A549 (cell line): ENCODE results near the gene FOSL2. TPM values are rescaled to one million over a fixed set of nuclear protein-coding genes. Genes with fewer than 3 reads are reported as not detected.
A peak's percentile ranks its signal among the peaks of the same experiment; 100 is the strongest.

ENCODE experiments used
- ATAC-seq, 2 experiments: fragments of 200-7000 bp in 1 of 2; fragments of >200 bp in 1 of 2; cut with Nextera tagmentation in 1 of 2; cut with Tn5 transposase in 1 of 2; 3 replicates each; pipeline versions ENCODE4 v1.8.0 to v1.9.1; 2018 to 2020; ENCODE audit warnings: mild to moderate bottlenecking in 1 of 2, moderate library complexity in 1 of 2
- CTCF ChIA-PET: fragments of 300-600 bp; sonication (Branson Sonifier 250); formaldehyde crosslinking; extraction: SDS; loops from one replicate; lab custom pipeline; 2021; ENCODE audit warnings: antibody characterized with exemption, inconsistent platforms; lab: Yijun Ruan, JAX
- POLR2A ChIA-PET: fragments of 350-600 bp; formaldehyde crosslinking; extraction: SDS; loops from one replicate; lab custom pipeline; 2021; ENCODE audit warnings: antibody characterized with exemption, inconsistent platforms; lab: Yijun Ruan, JAX
- DNase-seq, 2 experiments: peaks; one replicate each; pipeline versions ENCODE4 v3.0.0 to v3.0.0-alpha.2; 2011 to 2016; ENCODE audit warnings: low read depth in 1 of 2, low spot score in 1 of 2
- FAIRE-seq: peaks from 2 replicates; lab custom pipeline; 2011; peaks lifted over from hg19 to GRCh38; lab: Jason Lieb, UNC
- H3K27ac ChIP-seq, 2 experiments: fragments of >200 bp; sonication (Bioruptor Twin); formaldehyde crosslinking; 3 replicates each; pipeline ENCODE4 v1.5.1; 2016 to 2017
- H3K4me1 ChIP-seq: fragments of >200 bp; sonication (Bioruptor Twin); formaldehyde crosslinking; 3 replicates; pipeline ENCODE4 v1.6.1; 2016
- H3K4me2 ChIP-seq: fragments of >200 bp; sonication (Bioruptor Twin); formaldehyde crosslinking; 3 replicates; pipeline ENCODE4 v1.6.1; 2016
- H3K4me3 ChIP-seq: fragments of >200 bp; sonication (Bioruptor Twin); formaldehyde crosslinking; 3 replicates; pipeline ENCODE4 v1.5.1; 2016
- H3K9me3 ChIP-seq: fragments of >200 bp; sonication (Bioruptor Twin); formaldehyde crosslinking; 3 replicates; pipeline ENCODE4 v1.6.1; 2016
- ATOH8 ChIP-seq: fragments of 250-450 bp; sonication (Bioruptor Pico); IDR thresholded peaks from 2 replicates; pipeline ENCODE4 v1.5.0; 2020; ENCODE audit warnings: low read depth, mild to moderate bottlenecking, moderate library complexity
- CBX2 ChIP-seq: fragments of 200-600 bp; sonication (generic); IDR thresholded peaks from 2 replicates; pipeline ENCODE4 v1.6.1; 2016; ENCODE audit warnings: low read depth, mild to moderate bottlenecking, borderline replicate concordance
- CEBPB ChIP-seq, 2 experiments: fragments of >200 bp in 1 of 2; sonication (Bioruptor Twin) in 1 of 2; formaldehyde crosslinking in 1 of 2; IDR thresholded peaks; 2 replicates each; pipeline ENCODE4 v1.6.1; 2012 to 2016
- CHD4 ChIP-seq: fragments of 200-600 bp; sonication (generic); IDR thresholded peaks from 2 replicates; pipeline ENCODE4 v1.6.1; 2016; ENCODE audit warnings: antibody characterized with exemption, mild to moderate bottlenecking, borderline replicate concordance
- E2F6 ChIP-seq: IDR thresholded peaks from 2 replicates; pipeline ENCODE4 v1.6.1; 2012; ENCODE audit warnings: low read depth, borderline replicate concordance
- EHF ChIP-seq: fragments of 250-450 bp; sonication (Bioruptor Pico); IDR thresholded peaks from 2 replicates; pipeline ENCODE4 v1.5.0; 2020; ENCODE audit warnings: mild to moderate bottlenecking
- ELK1 ChIP-seq: fragments of 150-350 bp; IDR thresholded peaks from 2 replicates; pipeline ENCODE4 v1.6.1; 2014; ENCODE audit warnings: low read depth, mild to moderate bottlenecking, low read length
- FOSB ChIP-seq: fragments of 250-450 bp; sonication (Bioruptor Pico); IDR thresholded peaks from 2 replicates; pipeline ENCODE4 v1.5.0; 2020; ENCODE audit warnings: mild to moderate bottlenecking, moderate library complexity
- FOSL2 ChIP-seq, 2 experiments: fragments of 450-650 bp in 1 of 2; fragments of >200 bp in 1 of 2; sonication (Bioruptor Twin) in 1 of 2; formaldehyde crosslinking; IDR thresholded peaks; 2 replicates each; pipeline versions ENCODE4 v1.5.0 to v1.6.1; 2016 to 2020; ENCODE audit warnings: mild to moderate bottlenecking in 1 of 2, moderate library complexity in 1 of 2
- GATA3 ChIP-seq: IDR thresholded peaks from 2 replicates; pipeline ENCODE4 v1.6.1; 2012; ENCODE audit warnings: borderline replicate concordance
- HDAC2 ChIP-seq: fragments of 200-600 bp; sonication (generic); IDR thresholded peaks from 2 replicates; pipeline ENCODE4 v1.6.1; 2016
- HEYL ChIP-seq: fragments of 250-450 bp; sonication (Bioruptor Pico); IDR thresholded peaks from 2 replicates; pipeline ENCODE4 v1.8.0; 2021; ENCODE audit warnings: mild to moderate bottlenecking, moderate library complexity
- HMGXB4 ChIP-seq: fragments of 250-450 bp; sonication (Bioruptor Pico); IDR thresholded peaks from 2 replicates; pipeline ENCODE4 v1.5.0; 2021; ENCODE audit warnings: mild to moderate bottlenecking, moderate library complexity, borderline replicate concordance
- HOXB13 ChIP-seq: fragments of 250-450 bp; sonication (Bioruptor Pico); IDR thresholded peaks from 2 replicates; pipeline ENCODE4 v1.5.0; 2020; ENCODE audit warnings: low read depth, mild to moderate bottlenecking, moderate library complexity
- HOXB5 ChIP-seq: fragments of 250-450 bp; sonication (Bioruptor Pico); IDR thresholded peaks from 2 replicates; pipeline ENCODE4 v1.5.0; 2020; ENCODE audit warnings: mild to moderate bottlenecking, moderate library complexity
- JUNB ChIP-seq: fragments of >200 bp; sonication (Bioruptor Twin); formaldehyde crosslinking; IDR thresholded peaks from 2 replicates; pipeline ENCODE4 v1.6.1; 2016
- KDM1A ChIP-seq: fragments of 200-600 bp; sonication (generic); IDR thresholded peaks from 2 replicates; pipeline ENCODE4 v1.6.1; 2016; ENCODE audit warnings: low read depth, mild to moderate bottlenecking
- KDM5A ChIP-seq: fragments of 200-600 bp; sonication (generic); IDR thresholded peaks from 2 replicates; pipeline ENCODE4 v1.6.1; 2016; ENCODE audit warnings: antibody characterized with exemption, mild to moderate bottlenecking
- MYC ChIP-seq: IDR thresholded peaks from 2 replicates; pipeline ENCODE4 v1.6.1; 2012; ENCODE audit warnings: mild to moderate bottlenecking, inconsistent platforms, low read length, improper control_type of control experiment, borderline replicate concordance
- NFE2L2 ChIP-seq: fragments of 150-350 bp; conservative IDR thresholded peaks from 2 replicates; pipeline ENCODE4 v1.6.1; 2014; ENCODE audit warnings: low read length
- NPAS2 ChIP-seq: fragments of 250-450 bp; sonication (Bioruptor Pico); IDR thresholded peaks from 2 replicates; pipeline ENCODE4 v1.8.0; 2022; ENCODE audit warnings: mild to moderate bottlenecking, moderate library complexity, borderline replicate concordance
- POLR2A ChIP-seq: IDR thresholded peaks from 2 replicates; pipeline ENCODE4 v1.6.1; 2012; ENCODE audit warnings: mild to moderate bottlenecking, low read length
- POLR2AphosphoS2 ChIP-seq: conservative IDR thresholded peaks from 2 replicates; pipeline ENCODE4 v1.6.1; 2012; ENCODE audit warnings: low read length, improper control_type of control experiment, inconsistent platforms
- RAD21 ChIP-seq, 2 experiments: fragments of >200 bp in 1 of 2; sonication (Bioruptor Twin) in 1 of 2; formaldehyde crosslinking in 1 of 2; IDR thresholded peaks in 1 of 2; conservative IDR thresholded peaks in 1 of 2; 2 replicates in 1 of 2; 3 replicates in 1 of 2; pipeline ENCODE4 v1.6.1; 2012 to 2018; ENCODE audit warnings: inconsistent platforms in 1 of 2
- RARB ChIP-seq: fragments of 250-450 bp; sonication (Bioruptor Pico); IDR thresholded peaks from 2 replicates; pipeline ENCODE4 v1.8.0; 2021; ENCODE audit warnings: mild to moderate bottlenecking, moderate library complexity
- RCOR1 ChIP-seq: fragments of 150-350 bp; IDR thresholded peaks from 2 replicates; pipeline ENCODE4 v1.6.1; 2014; ENCODE audit warnings: antibody characterized with exemption, low read length, low read depth
- RNF2 ChIP-seq: fragments of 200-600 bp; sonication (generic); IDR thresholded peaks from 2 replicates; pipeline ENCODE4 v1.6.1; 2016; ENCODE audit warnings: low read depth, mild to moderate bottlenecking, antibody characterized with exemption, moderate library complexity, borderline replicate concordance
- SMC3 ChIP-seq: fragments of >200 bp; sonication (Bioruptor Twin); formaldehyde crosslinking; IDR thresholded peaks from 3 replicates; pipeline ENCODE4 v1.6.1; 2018; ENCODE audit warnings: inconsistent platforms
- TP53 ChIP-seq: fragments of 250-450 bp; sonication (Bioruptor Pico); IDR thresholded peaks from 2 replicates; pipeline ENCODE4 v1.5.0; 2021; ENCODE audit warnings: mild to moderate bottlenecking, moderate library complexity
- ZC3H11A ChIP-seq: fragments of 450-650 bp; IDR thresholded peaks from 2 replicates; pipeline ENCODE4 v1.6.1; 2014; ENCODE audit warnings: antibody characterized with exemption, mild to moderate bottlenecking
- ZNF302 ChIP-seq: fragments of 250-450 bp; sonication (Bioruptor Pico); IDR thresholded peaks from 2 replicates; pipeline ENCODE4 v1.9.0; 2021; ENCODE audit warnings: inconsistent platforms, mild to moderate bottlenecking, moderate library complexity
- WGBS: methylation state at CpG from one replicate; pipeline ENCODE4 v1.1.6; 2017; ENCODE audit errors: missing lambda C conversion rate; 5-methylcytosine and 5-hydroxymethylcytosine counted together
- polyA plus RNA-seq, 4 experiments: library from polyadenylated mRNA; depleted of rRNA in 3 of 4; stranded (reverse); fragments of >200 nt; fragmentation: RNase III in 1 of 4; extraction: RNeasy Plus Mini Kit Qiagen cat#74134 plus additional on column Dnase treatment in 1 of 4; gene quantifications; 2 replicates in 3 of 4; 3 replicates in 1 of 4; pipeline ENCODE4 v1.2.3, GENCODE V29; 2011 to 2017
- TF ChIP-seq, protein P1 (sequence below): fragments of 200-600 bp; sonication (generic); IDR thresholded peaks from 2 replicates; pipeline ENCODE4 v1.6.1; 2016; ENCODE audit warnings: antibody characterized with exemption, mild to moderate bottlenecking, moderate library complexity

FOSL2 gene
- polyA plus RNA-seq, 2 of the 4 experiments (the other 2 are of a cell fraction) = 45.7 to 73.4 TPM

GRCh38 chr2:28445448-28446258 is 53.0 kb downstream of the FOSL2 start:
- ChIA-PET POLR2A (interaction anchor here (0.6 kb wide), 2 partner anchors 121 to 727 kb away, joined by 4 read pairs; no protein-coding TSS in a partner anchor), CTCF (interaction anchor here (0.7 to 2.8 kb wide), 16 partner anchors 8 to 763 kb away, joined by 3 to 13 read pairs (median 4); no protein-coding TSS in a partner anchor)
- H3K9me3 ChIP-seq = 0 out of 3 replicates have a peak, but pooled peaks cover 2% of the 10 kb centered on the region
- H3K27ac ChIP-seq = peak overlapping the region; percentile 70 to 87
- no peak overlapping the region for H3K4me3 ChIP-seq
- peak overlapping the region; percentile 65 for H3K4me2 ChIP-seq
- 14% methylated on average over 7 of the region's 7 CpGs for WGBS
- ATAC-seq (peak; percentile 91 to 93), FAIRE-seq (no peak), DNase-seq (peak; percentile 86 to 87)
- H3K4me1 ChIP-seq = peaks cover 67% of the 10 kb centered on the region
- TF ChIP-seq RARB (CRISPR knock-in tag) (no peak), KDM5A (no peak), HOXB13 (CRISPR knock-in tag) (no peak), POLR2A (no peak), GATA3 (peak; percentile 68; the same call in 1 of the 2 replicates), RNF2 (no peak), CEBPB (IDR thresholded peaks at IDR 0.05) (peak in 1 of 2 experiments; percentile 82; a peak in 2 of 4 replicates), CBX2 (no peak), NPAS2 (CRISPR knock-in tag) (no peak), HMGXB4 (no peak), ZC3H11A (no peak), ZNF302 (no peak), CHD4 (no peak), HOXB5 (CRISPR knock-in tag) (peak; percentile 79), JUNB (peak; percentile 93), RAD21 (conservative IDR thresholded peaks at IDR 0.05 in 1 of 2, IDR thresholded peaks at IDR 0.05 in 1 of 2) (0 out of 5 replicates have a peak, but pooled peaks have one; percentile 18 to 21), ELK1 (no peak), SMC3 (0 out of 3 replicates have a peak, but pooled peaks have one; percentile 15), HDAC2 (no peak), RCOR1 (no peak), EHF (CRISPR knock-in tag) (no peak), FOSL2 (IDR thresholded peaks at IDR 0.05) (peak; percentile 97), FOSL2 (CRISPR knock-in tag; IDR thresholded peaks at IDR 0.05) (peak; percentile 96), MYC (no peak), NFE2L2 (no peak), TP53 (CRISPR knock-in tag) (no peak), HEYL (no peak), ATOH8 (CRISPR knock-in tag) (no peak), KDM1A (no peak), POLR2AphosphoS2 (no peak), FOSB (CRISPR knock-in tag) (no peak), E2F6 (no peak; the same call in 1 of the 2 replicates)
- TF ChIP-seq, protein P1, sequence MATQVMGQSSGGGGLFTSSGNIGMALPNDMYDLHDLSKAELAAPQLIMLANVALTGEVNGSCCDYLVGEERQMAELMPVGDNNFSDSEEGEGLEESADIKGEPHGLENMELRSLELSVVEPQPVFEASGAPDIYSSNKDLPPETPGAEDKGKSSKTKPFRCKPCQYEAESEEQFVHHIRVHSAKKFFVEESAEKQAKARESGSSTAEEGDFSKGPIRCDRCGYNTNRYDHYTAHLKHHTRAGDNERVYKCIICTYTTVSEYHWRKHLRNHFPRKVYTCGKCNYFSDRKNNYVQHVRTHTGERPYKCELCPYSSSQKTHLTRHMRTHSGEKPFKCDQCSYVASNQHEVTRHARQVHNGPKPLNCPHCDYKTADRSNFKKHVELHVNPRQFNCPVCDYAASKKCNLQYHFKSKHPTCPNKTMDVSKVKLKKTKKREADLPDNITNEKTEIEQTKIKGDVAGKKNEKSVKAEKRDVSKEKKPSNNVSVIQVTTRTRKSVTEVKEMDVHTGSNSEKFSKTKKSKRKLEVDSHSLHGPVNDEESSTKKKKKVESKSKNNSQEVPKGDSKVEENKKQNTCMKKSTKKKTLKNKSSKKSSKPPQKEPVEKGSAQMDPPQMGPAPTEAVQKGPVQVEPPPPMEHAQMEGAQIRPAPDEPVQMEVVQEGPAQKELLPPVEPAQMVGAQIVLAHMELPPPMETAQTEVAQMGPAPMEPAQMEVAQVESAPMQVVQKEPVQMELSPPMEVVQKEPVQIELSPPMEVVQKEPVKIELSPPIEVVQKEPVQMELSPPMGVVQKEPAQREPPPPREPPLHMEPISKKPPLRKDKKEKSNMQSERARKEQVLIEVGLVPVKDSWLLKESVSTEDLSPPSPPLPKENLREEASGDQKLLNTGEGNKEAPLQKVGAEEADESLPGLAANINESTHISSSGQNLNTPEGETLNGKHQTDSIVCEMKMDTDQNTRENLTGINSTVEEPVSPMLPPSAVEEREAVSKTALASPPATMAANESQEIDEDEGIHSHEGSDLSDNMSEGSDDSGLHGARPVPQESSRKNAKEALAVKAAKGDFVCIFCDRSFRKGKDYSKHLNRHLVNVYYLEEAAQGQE = no peak
